Activated naive CD8-positive, alpha-beta T cell treated with anti-CD3 and anti-CD28 coated beads, Interleukin-2, amount 50 U/mL, for 16 hours (primary cell): ENCODE measurements around the gene BCL2A1.
"Not testable (repeated sequence)": the region's sequence is repeated elsewhere in the genome, so short reads cannot be mapped to it uniquely, and the experiment has no call there.

Experiments
- DNase-seq: peaks from one replicate; pipeline ENCODE4 v3.0.0-alpha.2; 2020; ENCODE audit warnings: low read depth, low spot score

BCL2A1 gene

DNA sequence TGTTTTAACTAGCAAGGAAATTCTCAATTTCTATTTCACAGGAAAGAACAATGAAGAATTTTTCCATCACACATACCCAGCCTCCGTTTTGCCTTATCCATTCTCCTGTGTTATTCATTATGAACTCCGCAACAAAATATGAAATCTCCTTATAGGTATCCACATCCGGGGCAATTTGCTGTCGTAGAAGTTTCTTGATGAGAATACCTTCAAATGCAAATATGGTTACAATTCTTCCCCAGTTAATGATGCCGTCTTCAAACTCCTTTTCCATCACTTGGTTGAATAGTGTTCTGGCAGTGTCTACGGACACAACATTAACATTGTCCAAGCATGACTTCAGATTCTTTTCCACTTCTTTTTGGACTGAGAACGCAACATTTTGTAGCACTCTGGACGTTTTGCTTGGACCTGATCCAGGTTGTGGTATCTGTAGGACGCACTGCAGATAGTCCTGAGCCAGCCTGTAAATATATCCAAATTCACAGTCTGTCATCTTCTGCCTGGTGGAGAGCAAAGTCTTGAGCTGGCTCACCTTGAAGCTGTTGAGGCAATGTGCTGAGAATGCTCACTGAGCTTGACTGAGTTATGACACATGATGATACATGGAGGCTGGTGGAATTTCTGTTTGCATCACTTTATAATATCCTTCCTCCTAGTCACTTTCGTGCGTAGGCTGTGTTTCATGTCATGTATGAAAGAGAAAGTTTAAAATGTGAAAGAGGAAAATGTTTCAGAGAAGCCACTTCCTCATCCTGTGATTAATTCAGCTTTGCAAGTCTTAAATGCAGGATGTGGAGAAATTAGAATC lies at the start of gene BCL2A1:
TSS of gene BCL2A1 (minus strand) at position 573 of the 811 bp plus-strand sequence. CDS start at position 496, 77 bp downstream.
- DNase-seq: peak; percentile 24

- DNase-seq: no peak
These were observed 49.7 kb upstream of the BCL2A1 start for GRCh38 chr15:80020731-80021130.

GRCh38 chr15:80020149-80020548 lies 49.2 kb upstream of the BCL2A1 start:
- DNase-seq: not testable (repeated sequence)

- DNase-seq: no peak
These were observed 48.3 kb upstream of the BCL2A1 start for GRCh38 chr15:80019168-80019745.

DNA sequence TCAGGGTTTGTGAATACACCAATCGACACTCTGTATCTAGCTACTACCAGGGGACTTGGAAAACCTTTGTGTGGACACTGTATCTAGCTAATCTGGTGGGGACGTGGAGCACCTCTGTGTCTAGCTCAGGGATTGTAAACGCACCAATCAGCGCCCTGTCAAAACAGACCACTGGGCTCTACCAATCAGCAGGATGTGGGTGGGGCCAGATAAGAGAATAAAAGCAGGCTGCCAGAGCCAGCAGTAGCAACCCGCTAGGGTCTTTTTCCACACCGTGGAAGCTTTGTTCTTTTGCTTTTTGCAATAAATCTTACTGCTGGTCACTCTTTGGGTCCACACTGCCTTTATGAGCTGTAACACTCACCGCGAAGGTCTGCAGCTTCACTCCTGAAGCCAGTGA lies 46.1 kb upstream of the BCL2A1 start:
- DNase-seq: not testable (repeated sequence)

- DNase-seq: not testable (repeated sequence)
These were observed 45.5 kb upstream of the BCL2A1 start for GRCh38 chr15:80016506-80016905.

GRCh38 chr15:80015156-80015555 lies 44.2 kb upstream of the BCL2A1 start:
- DNase-seq: no peak

- DNase-seq: not testable (repeated sequence)
These were observed 43.2 kb upstream of the BCL2A1 start for GRCh38 chr15:80014186-80014585.

GRCh38 chr15:80012060-80012726 lies 41.2 kb upstream of the BCL2A1 start:
- no peak for DNase-seq

GRCh38 chr15:80011596-80011995 lies 40.6 kb upstream of the BCL2A1 start:
- DNase-seq: no peak

DNA sequence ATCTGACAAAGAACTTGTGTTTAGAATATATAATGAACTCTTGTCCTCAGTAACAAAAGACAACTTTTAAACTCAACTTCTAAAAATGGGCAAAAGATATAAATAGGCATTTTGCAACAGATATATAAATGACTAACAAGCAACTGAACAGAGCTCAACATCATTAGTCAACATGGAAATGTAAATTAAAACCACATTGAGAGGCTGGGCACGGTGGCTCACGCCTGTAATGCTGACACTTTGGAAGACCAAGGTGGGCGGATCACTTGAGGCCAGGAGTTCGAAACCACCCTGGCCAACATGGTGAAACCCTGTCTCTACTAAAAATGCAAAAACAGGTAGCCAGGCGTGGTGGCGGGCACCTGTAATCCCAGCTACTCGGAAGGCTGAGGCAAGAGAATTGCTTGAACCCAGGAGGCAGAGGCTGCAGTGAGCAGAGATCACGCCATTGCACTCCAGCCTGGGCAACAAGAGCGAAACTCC lies 40.1 kb upstream of the BCL2A1 start:
- not testable (repeated sequence) for DNase-seq

DNA sequence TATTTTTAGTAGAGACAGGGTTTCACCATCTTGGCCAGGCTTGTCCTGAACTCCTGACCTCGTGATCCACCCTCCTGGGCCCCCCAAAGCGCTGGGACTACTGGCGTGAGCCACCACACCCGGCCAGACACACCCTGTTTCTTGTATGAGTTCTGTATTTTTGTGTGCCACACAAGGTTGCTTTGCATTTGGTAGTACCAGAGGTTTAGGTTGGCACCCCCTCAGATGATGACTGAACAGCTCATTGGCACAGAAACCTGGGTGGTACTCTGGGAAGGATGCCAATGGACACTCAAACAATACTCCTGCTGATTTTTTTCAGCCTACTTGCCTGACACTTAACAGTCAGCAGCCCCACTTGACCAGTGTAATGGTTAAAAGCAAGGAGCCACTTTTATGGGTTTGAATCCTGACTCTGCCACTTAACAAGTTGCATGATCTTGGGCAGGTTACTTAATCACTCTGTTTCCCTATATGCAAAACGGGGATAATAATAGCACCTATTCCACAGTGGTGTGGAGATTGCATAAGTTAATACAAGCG lies 39.2 kb upstream of the BCL2A1 start:
- DNase-seq: no peak

GRCh38 chr15:80007532-80007931 lies 36.5 kb upstream of the BCL2A1 start:
- no peak for DNase-seq

- no peak for DNase-seq
These were observed 36.0 kb upstream of the BCL2A1 start for GRCh38 chr15:80006946-80007345.

- DNase-seq: no peak
These were observed 33.0 kb upstream of the BCL2A1 start for GRCh38 chr15:80003934-80004472.

GRCh38 chr15:80003171-80003570 lies 32.2 kb upstream of the BCL2A1 start:
- no peak for DNase-seq

DNA sequence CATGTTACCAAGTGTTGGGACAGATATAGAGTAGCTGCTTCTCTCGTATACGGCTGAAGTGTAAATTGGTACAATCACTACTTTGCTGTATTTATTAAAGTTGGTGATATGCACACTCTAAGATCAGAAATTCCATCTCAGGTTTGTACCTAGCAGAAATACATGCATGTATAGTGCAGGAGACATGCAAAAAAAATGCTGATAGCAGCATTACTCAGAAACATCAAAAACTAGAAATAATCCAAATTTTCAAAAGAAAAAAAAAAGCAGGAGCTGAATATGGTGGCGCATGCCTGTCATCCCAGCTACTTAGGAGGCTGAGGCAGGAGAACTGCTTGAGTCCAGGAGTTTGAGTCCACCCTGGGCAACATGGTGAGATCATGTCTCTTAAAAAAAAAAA lies 31.3 kb upstream of the BCL2A1 start:
- DNase-seq: no peak

- DNase-seq: no peak
These were observed 23.6 kb upstream of the BCL2A1 start for GRCh38 chr15:79994615-79995014.

DNA sequence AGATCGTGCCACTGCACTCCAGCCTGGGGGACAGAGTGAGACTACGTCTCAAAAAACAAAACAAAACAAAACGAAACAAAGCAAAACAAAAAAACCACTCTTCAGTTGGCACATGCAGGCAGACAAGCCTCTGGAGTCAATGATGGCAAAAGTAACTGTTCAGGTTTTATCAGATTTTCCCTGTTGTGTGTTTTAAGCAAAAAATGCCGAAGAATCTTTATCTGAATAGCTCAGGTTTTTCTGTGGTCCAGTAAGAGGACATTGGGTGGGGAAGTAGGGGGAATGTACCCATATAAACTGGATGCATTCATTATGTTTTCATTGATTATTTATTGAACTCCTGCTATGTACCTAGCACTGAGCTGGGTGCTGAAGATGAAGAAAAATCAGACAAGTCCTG lies 20.8 kb upstream of the BCL2A1 start:
- DNase-seq: no peak

GRCh38 chr15:79990997-79991334 lies 20.0 kb upstream of the BCL2A1 start:
- no peak for DNase-seq

- DNase-seq: no peak
These were observed 19.4 kb upstream of the BCL2A1 start for GRCh38 chr15:79990280-79990996.
